ENCODE results near the gene EIPR1.
"Not testable (repeated sequence)": the region's sequence is repeated elsewhere in the genome, so short reads cannot be mapped to it uniquely, and the experiment has no call there.

Gene EIPR1

DNA sequence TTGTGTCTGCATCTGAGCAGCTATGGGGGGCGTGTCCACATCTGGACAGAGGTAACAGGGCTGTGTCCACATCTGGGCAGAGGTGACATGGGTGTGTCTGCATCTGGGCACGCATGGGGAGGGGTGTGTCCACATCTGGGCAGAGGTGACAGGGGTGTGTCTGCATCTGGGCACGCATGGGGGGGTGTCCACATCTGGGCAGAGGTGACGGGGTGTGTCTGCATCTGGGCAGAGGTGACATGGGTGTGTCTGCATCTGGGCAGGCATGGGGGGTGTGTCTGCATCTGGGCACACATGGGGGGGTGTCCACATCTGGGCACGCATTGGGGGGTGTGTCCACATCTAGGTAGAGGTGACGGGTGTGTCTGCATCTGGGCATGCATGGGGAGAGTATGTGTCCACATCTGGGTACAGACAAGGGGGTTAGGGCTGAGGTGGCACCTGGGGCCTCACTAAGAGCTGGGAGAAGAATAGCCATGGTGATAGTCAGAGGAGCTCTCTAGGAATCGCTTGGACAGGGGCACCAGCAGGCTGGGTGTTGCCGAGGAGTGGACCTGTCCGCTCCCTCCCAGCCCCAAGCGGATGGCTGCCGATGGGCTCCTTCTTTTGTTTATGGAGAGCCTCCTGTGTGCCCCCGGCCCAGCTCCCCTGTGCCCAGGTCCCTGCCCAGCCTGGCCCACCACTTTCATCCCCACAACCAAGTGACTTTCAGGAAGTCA is 177.8 kb downstream of the EIPR1 start:
- peaks cover 0 to 12% of the 10 kb centered on the region in 2 donors for H3K36me3 ChIP-seq (ENCODE audit: control insufficient read depth in 2 of 2, insufficient read depth in 2 of 2, low read length in 2 of 2)
- no peaks in the 10 kb centered on the region for H3K4me1 ChIP-seq (ENCODE audit: control insufficient read depth, insufficient read depth, low read length)
- no peak overlapping the region for H3K9ac ChIP-seq (ENCODE audit: low read length in 2 of 2)
- H3K9me3 ChIP-seq (ENCODE audit: control insufficient read depth in 2 of 2, low read length in 2 of 2): no peaks in the 10 kb centered on the region
- no peak overlapping the region for H3K4me3 ChIP-seq (ENCODE audit: low read length in 2 of 2)
- H3K27me3 ChIP-seq (ENCODE audit: control insufficient read depth in 1 of 2, insufficient read depth in 2 of 2, low read length in 2 of 2): no peaks in the 10 kb centered on the region
- H3K27ac ChIP-seq (ENCODE audit: low read length): no peak overlapping the region

- not testable (repeated sequence) for H3K27me3 ChIP-seq (ENCODE audit: control insufficient read depth in 1 of 2, insufficient read depth in 2 of 2, low read length in 2 of 2); H3K27ac ChIP-seq (ENCODE audit: low read length); H3K9ac ChIP-seq (ENCODE audit: low read length in 2 of 2); H3K4me3 ChIP-seq (ENCODE audit: low read length in 2 of 2); H3K4me1 ChIP-seq (ENCODE audit: control insufficient read depth, insufficient read depth, low read length); H3K9me3 ChIP-seq (ENCODE audit: control insufficient read depth in 2 of 2, low read length in 2 of 2)
- peaks cover 0 to 14% of the 10 kb centered on the region in 2 donors for H3K36me3 ChIP-seq (ENCODE audit: control insufficient read depth in 2 of 2, insufficient read depth in 2 of 2, low read length in 2 of 2)
Observed at GRCh38 chr2:3198671-3199192, 178.9 kb downstream of the EIPR1 start.

- no peaks in the 10 kb centered on the region for H3K27me3 ChIP-seq (ENCODE audit: control insufficient read depth in 1 of 2, insufficient read depth in 2 of 2, low read length in 2 of 2)
- no peak overlapping the region for H3K4me3 ChIP-seq (ENCODE audit: low read length in 2 of 2)
- H3K4me1 ChIP-seq (ENCODE audit: control insufficient read depth, insufficient read depth, low read length): peaks cover 2% of the 10 kb centered on the region
- no peaks in the 10 kb centered on the region for H3K9me3 ChIP-seq (ENCODE audit: control insufficient read depth in 2 of 2, low read length in 2 of 2)
- H3K9ac ChIP-seq (ENCODE audit: low read length in 2 of 2): no peak overlapping the region
- peaks cover 4 to 14% of the 10 kb centered on the region in 2 donors for H3K36me3 ChIP-seq (ENCODE audit: control insufficient read depth in 2 of 2, insufficient read depth in 2 of 2, low read length in 2 of 2)
- H3K27ac ChIP-seq (ENCODE audit: low read length): no peak overlapping the region
Observed at GRCh38 chr2:3198119-3198518, 179.5 kb downstream of the EIPR1 start.

GRCh38 chr2:3197308-3197707 is 180.3 kb downstream of the EIPR1 start:
- Histone ChIP-seq H3K27me3 (ENCODE audit: control insufficient read depth in 1 of 2, insufficient read depth in 2 of 2, low read length in 2 of 2) (no peaks in the 10 kb centered on the region), H3K9me3 (ENCODE audit: control insufficient read depth in 2 of 2, low read length in 2 of 2) (no peaks in the 10 kb centered on the region), H3K27ac (ENCODE audit: low read length) (no peak overlapping the region), H3K36me3 (ENCODE audit: control insufficient read depth in 2 of 2, insufficient read depth in 2 of 2, low read length in 2 of 2) (peaks cover 4 to 16% of the 10 kb centered on the region in 2 donors), H3K9ac (ENCODE audit: low read length in 2 of 2) (no peak overlapping the region), H3K4me1 (ENCODE audit: control insufficient read depth, insufficient read depth, low read length) (peaks cover 2% of the 10 kb centered on the region), H3K4me3 (ENCODE audit: low read length in 2 of 2) (no peak overlapping the region)

DNA sequence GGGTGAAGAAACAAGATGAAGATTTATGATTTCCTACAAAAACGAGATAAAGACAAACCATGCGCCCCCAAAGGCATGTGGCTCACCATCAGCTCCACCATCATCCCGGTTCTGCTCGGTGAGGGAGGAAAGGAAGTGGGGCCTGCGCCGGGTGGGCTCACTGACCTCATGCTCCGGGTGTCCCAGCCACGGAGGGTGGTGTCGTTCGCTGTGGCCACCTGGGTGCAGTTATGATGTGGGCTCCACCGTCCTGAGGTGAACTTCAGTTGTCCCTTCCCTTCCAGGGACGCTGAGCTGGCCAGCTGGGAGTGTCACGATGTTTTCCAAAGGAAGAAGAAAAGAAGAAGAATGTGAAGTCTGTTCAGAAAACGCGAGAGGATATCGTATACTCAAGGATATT is 180.9 kb downstream of the EIPR1 start:
- Histone ChIP-seq H3K36me3 (ENCODE audit: control insufficient read depth in 2 of 2, insufficient read depth in 2 of 2, low read length in 2 of 2) (peaks cover 4 to 21% of the 10 kb centered on the region in 2 donors), H3K27ac (ENCODE audit: low read length) (no peak overlapping the region), H3K4me1 (ENCODE audit: control insufficient read depth, insufficient read depth, low read length) (peaks cover 2% of the 10 kb centered on the region)

GRCh38 chr2:3195641-3196476 is 181.8 kb downstream of the EIPR1 start:
- H3K4me1 ChIP-seq (ENCODE audit: control insufficient read depth, insufficient read depth, low read length): peaks cover 2% of the 10 kb centered on the region
- no peak overlapping the region for H3K4me3 ChIP-seq (ENCODE audit: low read length in 2 of 2)
- no peak overlapping the region for H3K9ac ChIP-seq (ENCODE audit: low read length in 2 of 2)
- no peak overlapping the region for H3K27ac ChIP-seq (ENCODE audit: low read length)
- no peaks in the 10 kb centered on the region for H3K9me3 ChIP-seq (ENCODE audit: control insufficient read depth in 2 of 2, low read length in 2 of 2)
- H3K27me3 ChIP-seq (ENCODE audit: control insufficient read depth in 1 of 2, insufficient read depth in 2 of 2, low read length in 2 of 2): no peaks in the 10 kb centered on the region
- peaks cover 4 to 22% of the 10 kb centered on the region in 2 donors for H3K36me3 ChIP-seq (ENCODE audit: control insufficient read depth in 2 of 2, insufficient read depth in 2 of 2, low read length in 2 of 2)

More for the DNA sequence above, 180.9 kb downstream of the EIPR1 start:
- Histone ChIP-seq H3K4me3 (ENCODE audit: low read length in 2 of 2) (no peak overlapping the region), H3K9me3 (ENCODE audit: control insufficient read depth in 2 of 2, low read length in 2 of 2) (no peaks in the 10 kb centered on the region), H3K27me3 (ENCODE audit: control insufficient read depth in 1 of 2, insufficient read depth in 2 of 2, low read length in 2 of 2) (no peaks in the 10 kb centered on the region), H3K9ac (ENCODE audit: low read length in 2 of 2) (no peak overlapping the region)

DNA sequence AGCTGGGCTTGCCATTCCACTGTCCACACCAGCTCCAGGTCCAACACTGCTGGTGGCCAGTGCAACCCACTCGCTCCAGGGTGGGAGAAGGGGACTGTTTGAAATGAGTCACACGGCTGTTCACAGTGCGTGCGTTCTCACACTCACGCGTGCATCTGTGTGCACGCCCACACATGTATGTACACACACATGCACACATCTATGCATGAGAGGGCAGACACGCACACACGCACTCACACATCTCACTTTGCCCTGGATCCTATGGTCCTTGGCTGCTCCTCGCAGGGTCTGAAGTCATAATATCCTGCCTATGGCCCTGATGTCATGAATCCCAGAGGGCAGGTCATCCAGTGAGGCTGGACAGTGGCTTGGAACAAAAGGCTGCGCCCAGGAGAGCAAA is 182.8 kb downstream of the EIPR1 start:
- H3K9me3 ChIP-seq (ENCODE audit: control insufficient read depth in 2 of 2, low read length in 2 of 2): no peaks in the 10 kb centered on the region
- no peak overlapping the region for H3K9ac ChIP-seq (ENCODE audit: low read length in 2 of 2)
- peaks cover 8 to 26% of the 10 kb centered on the region in 2 donors for H3K36me3 ChIP-seq (ENCODE audit: control insufficient read depth in 2 of 2, insufficient read depth in 2 of 2, low read length in 2 of 2)
- no peak overlapping the region for H3K4me3 ChIP-seq (ENCODE audit: low read length in 2 of 2)
- no peaks in the 10 kb centered on the region for H3K27me3 ChIP-seq (ENCODE audit: control insufficient read depth in 1 of 2, insufficient read depth in 2 of 2, low read length in 2 of 2)
- H3K4me1 ChIP-seq (ENCODE audit: control insufficient read depth, insufficient read depth, low read length): peaks cover 2% of the 10 kb centered on the region
- no peak overlapping the region for H3K27ac ChIP-seq (ENCODE audit: low read length)

DNA sequence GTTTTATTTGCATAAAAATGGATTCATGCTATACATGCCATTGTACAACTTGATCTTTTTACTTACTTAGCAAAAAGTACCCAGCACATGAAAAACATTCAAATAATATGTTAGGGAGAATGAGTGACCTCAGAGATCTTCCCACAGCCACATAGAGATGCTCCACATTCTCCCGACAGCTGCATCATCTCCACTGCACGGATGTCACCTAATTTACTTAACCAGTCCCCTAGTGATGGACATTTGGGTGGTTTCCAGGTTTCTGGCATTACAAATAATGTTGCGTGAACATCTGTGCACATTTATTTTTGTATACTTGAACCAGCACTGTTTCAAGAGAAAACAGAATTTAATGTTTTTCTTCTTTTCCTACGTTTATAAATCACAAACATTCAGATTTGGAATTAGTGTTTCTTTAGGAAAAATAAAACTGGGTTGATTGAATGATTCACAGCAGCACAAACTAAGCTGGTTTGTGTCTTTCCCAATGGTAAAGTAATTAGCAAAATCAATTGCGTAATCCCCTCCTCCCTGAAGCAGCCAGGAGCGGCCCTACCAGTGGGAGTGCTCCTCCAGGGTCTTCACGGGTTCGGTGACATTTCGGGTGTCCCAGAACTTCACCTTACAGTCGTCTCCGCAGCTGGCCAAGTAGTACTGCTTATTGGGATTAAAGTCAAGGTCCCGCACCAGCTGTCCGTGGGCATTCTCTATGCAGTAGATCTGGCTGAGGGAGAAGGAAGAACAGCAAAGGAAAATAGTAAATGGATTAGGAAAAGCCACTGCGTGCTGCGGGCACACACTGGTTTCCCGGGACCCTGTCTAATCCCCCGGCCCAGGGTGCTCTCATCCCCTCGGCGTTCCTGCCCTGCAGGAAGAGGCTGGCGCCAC is 183.9 kb downstream of the EIPR1 start:
- Histone ChIP-seq H3K36me3 (ENCODE audit: control insufficient read depth in 2 of 2, insufficient read depth in 2 of 2, low read length in 2 of 2) (peaks cover 8 to 26% of the 10 kb centered on the region in 2 donors), H3K4me1 (ENCODE audit: control insufficient read depth, insufficient read depth, low read length) (peaks cover 2% of the 10 kb centered on the region), H3K9me3 (ENCODE audit: control insufficient read depth in 2 of 2, low read length in 2 of 2) (no peaks in the 10 kb centered on the region), H3K9ac (ENCODE audit: low read length in 2 of 2) (no peak overlapping the region), H3K27ac (ENCODE audit: low read length) (no peak overlapping the region), H3K4me3 (ENCODE audit: low read length in 2 of 2) (no peak overlapping the region), H3K27me3 (ENCODE audit: control insufficient read depth in 1 of 2, insufficient read depth in 2 of 2, low read length in 2 of 2) (no peaks in the 10 kb centered on the region)

GRCh38 chr2:3192920-3193319 is 184.7 kb downstream of the EIPR1 start:
- Histone ChIP-seq H3K36me3 (ENCODE audit: control insufficient read depth in 2 of 2, insufficient read depth in 2 of 2, low read length in 2 of 2) (peaks cover 8 to 26% of the 10 kb centered on the region in 2 donors), H3K27ac (ENCODE audit: low read length) (no peak overlapping the region), H3K9me3 (ENCODE audit: control insufficient read depth in 2 of 2, low read length in 2 of 2) (no peaks in the 10 kb centered on the region), H3K4me3 (ENCODE audit: low read length in 2 of 2) (no peak overlapping the region), H3K4me1 (ENCODE audit: control insufficient read depth, insufficient read depth, low read length) (peaks cover 2% of the 10 kb centered on the region), H3K9ac (ENCODE audit: low read length in 2 of 2) (no peak overlapping the region), H3K27me3 (ENCODE audit: control insufficient read depth in 1 of 2, insufficient read depth in 2 of 2, low read length in 2 of 2) (no peaks in the 10 kb centered on the region)

- H3K27ac ChIP-seq (ENCODE audit: low read length): no peak overlapping the region
- H3K4me1 ChIP-seq (ENCODE audit: control insufficient read depth, insufficient read depth, low read length): peaks cover 2% of the 10 kb centered on the region
- no peak overlapping the region for H3K4me3 ChIP-seq (ENCODE audit: low read length in 2 of 2)
- H3K9ac ChIP-seq (ENCODE audit: low read length in 2 of 2): no peak overlapping the region
- no peaks in the 10 kb centered on the region for H3K27me3 ChIP-seq (ENCODE audit: control insufficient read depth in 1 of 2, insufficient read depth in 2 of 2, low read length in 2 of 2)
- peaks cover 8 to 26% of the 10 kb centered on the region in 2 donors for H3K36me3 ChIP-seq (ENCODE audit: control insufficient read depth in 2 of 2, insufficient read depth in 2 of 2, low read length in 2 of 2)
- H3K9me3 ChIP-seq (ENCODE audit: control insufficient read depth in 2 of 2, low read length in 2 of 2): no peaks in the 10 kb centered on the region
Observed at GRCh38 chr2:3192281-3192818, 185.3 kb downstream of the EIPR1 start.
